ENCODE results near the gene RNF213.
A peak's percentile ranks its signal among the peaks of the same experiment; 100 is the strongest.

RNF213 gene

GRCh38 chr17:80253631-80254395 is 6.8 kb upstream of the RNF213 start:
- DNase-seq: no peak

GRCh38 chr17:80254396-80255251 is 6.0 kb upstream of the RNF213 start:
- peak in 4 of 5 experiments; percentile 24 to 96 (median 46) for DNase-seq

GRCh38 chr17:80256034-80256350 is 4.7 kb upstream of the RNF213 start:
- no peak for DNase-seq

- DNase-seq: peak in 1 of 5 experiments; percentile 51
These were observed 2.9 kb upstream of the RNF213 start for GRCh38 chr17:80257716-80258213.

GRCh38 chr17:80258296-80258695 is 2.4 kb upstream of the RNF213 start:
- DNase-seq: peak in 1 of 5 experiments; percentile 50

- peak in 1 of 5 experiments; percentile 61 for DNase-seq
These were observed 1.1 kb upstream of the RNF213 start for GRCh38 chr17:80259457-80260068.

- DNase-seq: peak; percentile 70 to 86 (median 75)
These were observed 550 bp upstream of the RNF213 start for GRCh38 chr17:80260069-80260535.

GRCh38 chr17:80261159-80261894 is 675 bp downstream of the RNF213 start:
- DNase-seq: peak in 3 of 5 experiments; percentile 50 to 90 (median 70)

- no peak for DNase-seq
These were observed 1.2 kb downstream of the RNF213 start for GRCh38 chr17:80261895-80262279.

- DNase-seq: no peak
These were observed 1.6 kb downstream of the RNF213 start for GRCh38 chr17:80262291-80262690.

GRCh38 chr17:80262775-80263244 is 2.2 kb downstream of the RNF213 start:
- no peak for DNase-seq

GRCh38 chr17:80263253-80264204 is 2.9 kb downstream of the RNF213 start:
- peak; percentile 49 to 94 (median 74) for DNase-seq

- DNase-seq: peak in 3 of 5 experiments; percentile 26 to 84 (median 67)
These were observed 3.8 kb downstream of the RNF213 start for GRCh38 chr17:80264205-80265075.

- peak in 3 of 5 experiments; percentile 60 to 97 (median 78) for DNase-seq
These were observed 4.8 kb downstream of the RNF213 start for GRCh38 chr17:80265205-80266068.

- DNase-seq: no peak
These were observed 6.7 kb downstream of the RNF213 start for GRCh38 chr17:80267391-80267790.

- DNase-seq: no peak
These were observed 7.8 kb downstream of the RNF213 start for GRCh38 chr17:80268427-80268826.

GRCh38 chr17:80269405-80269807 is 8.8 kb downstream of the RNF213 start:
- no peak for DNase-seq

- no peak for DNase-seq
These were observed 9.5 kb downstream of the RNF213 start for GRCh38 chr17:80270104-80270503.

GRCh38 chr17:80270836-80271235 is 10.2 kb downstream of the RNF213 start:
- peak in 3 of 5 experiments; percentile 30 to 66 (median 36) for DNase-seq

Data from T-helper 2 cell (primary cell).